Measurements from ENCODE around the gene RPUSD3. TPM values are rescaled to one million over a fixed set of nuclear protein-coding genes. Genes with fewer than 3 reads are reported as not detected.
"Not testable (repeated sequence)": the region's sequence is repeated elsewhere in the genome, so short reads cannot be mapped to it uniquely, and the experiment has no call there.

Gene RPUSD3
- total and polyA plus RNA-seq, 8 donors, result 12.4 to 20.6 (median 16.3) TPM

- intact Hi-C loops (cut with DNase I), result no loop called here
- DNase-seq, result no peak
- H3K4me3 ChIP-seq, result no peak overlapping the region
- no peaks in the 10 kb centered on the region for H3K36me3 ChIP-seq
- FAIRE-seq, result no peak
- no peaks in the 10 kb centered on the region for H3K4me1 ChIP-seq
- no peaks in the 10 kb centered on the region for H3K9me3 ChIP-seq
- no peak for ATAC-seq
- no peaks in the 10 kb centered on the region for H3K27me3 ChIP-seq
- 89 to 100% methylated on average over 1 of the region's 1 CpG for WGBS, 2 donors
- no peak overlapping the region for H3K27ac ChIP-seq
- TF ChIP-seq CTCF (IDR thresholded peaks at IDR 0.05), result no peak
Observed at GRCh38 chr3:9881441-9881840, 37.6 kb upstream of the RPUSD3 start.

GRCh38 chr3:9879830-9880549 is 36.2 kb upstream of the RPUSD3 start, which contains the start of gene CIDEC:
TSS of gene CIDEC (minus strand) at chr3:9880253. CDS start at chr3:9878486, 1,767 bp downstream.
- Histone ChIP-seq H3K27ac (no peak within 1 kb of the TSS), H3K9me3 (no peaks in the 10 kb centered on the region), H3K4me1 (no peaks in the 10 kb centered on the region), H3K4me3 (no peak within 1 kb of the TSS), H3K27me3 (no peaks in the 10 kb centered on the region), H3K36me3 (no peaks in the 10 kb centered on the region)
- ATAC-seq, result no peak
- 85 to 86% methylated on average over 7 of the region's 7 CpGs for WGBS, 2 donors
- no peak for TF ChIP-seq CTCF (IDR thresholded peaks at IDR 0.05)
- intact Hi-C loops (cut with DNase I), result no loop called here
- no peak for FAIRE-seq
- DNase-seq, result no peak

- DNase-seq (no peak), ATAC-seq (peak in 2 of 4 donors; percentile 51 to 60), FAIRE-seq (no peak)
- Histone ChIP-seq H3K9me3 (no peaks in the 10 kb centered on the region), H3K27ac (no peak overlapping the region), H3K27me3 (no peaks in the 10 kb centered on the region), H3K4me3 (no peak overlapping the region), H3K36me3 (no peaks in the 10 kb centered on the region), H3K4me1 (no peaks in the 10 kb centered on the region)
- intact Hi-C loops (cut with DNase I), result no loop called here
- WGBS, 2 donors, result 64 to 70% methylated on average over 5 of the region's 5 CpGs
- no peak for TF ChIP-seq CTCF (IDR thresholded peaks at IDR 0.05)
Observed at GRCh38 chr3:9878700-9879099, 34.9 kb upstream of the RPUSD3 start.

- no peaks in the 10 kb centered on the region for H3K27me3 ChIP-seq
- no peak for DNase-seq
- H3K4me1 ChIP-seq, result no peaks in the 10 kb centered on the region
- H3K27ac ChIP-seq, result no peak overlapping the region
- ATAC-seq, result peak in 2 of 4 donors; percentile 25 to 37
- 83 to 84% methylated on average over 12 of the region's 12 CpGs for WGBS, 2 donors
- H3K9me3 ChIP-seq, result no peaks in the 10 kb centered on the region
- no peak overlapping the region for H3K4me3 ChIP-seq
- no peaks in the 10 kb centered on the region for H3K36me3 ChIP-seq
- FAIRE-seq, result no peak
- intact Hi-C loops (cut with DNase I), result no loop called here
- no peak for TF ChIP-seq CTCF (IDR thresholded peaks at IDR 0.05)
Observed at GRCh38 chr3:9876991-9877390, 33.2 kb upstream of the RPUSD3 start.

- H3K27me3 ChIP-seq; FAIRE-seq; ATAC-seq; H3K4me1 ChIP-seq; H3K27ac ChIP-seq; intact Hi-C loops (cut with DNase I); DNase-seq; H3K4me3 ChIP-seq; H3K9me3 ChIP-seq; H3K36me3 ChIP-seq: not testable (repeated sequence)
- 73 to 78% methylated on average over 4 of the region's 4 CpGs for WGBS, 2 donors
Observed at GRCh38 chr3:9876255-9876654, 32.4 kb upstream of the RPUSD3 start.

All from pancreas (tissue), 10 donors.